WERI-Rb-1 (cell line): Measurements from ENCODE around the gene PLEKHN1.

Source experiments
- DNase-seq: peaks from one replicate; pipeline ENCODE4 v3.0.0-alpha.2; 2020
- H3K27ac ChIP-seq: fragments of 250-450 bp; sonication (Bioruptor Pico); 2 replicates; pipeline ENCODE4 v1.5.1; 2020; ENCODE audit warnings: mild to moderate bottlenecking, moderate library complexity
- H3K27me3 ChIP-seq: fragments of 250-450 bp; sonication (Bioruptor Pico); 2 replicates; pipeline ENCODE4 v1.5.1; 2021; ENCODE audit warnings: mild to moderate bottlenecking, low read depth, moderate library complexity; ENCODE audit not compliant: insufficient read depth, severe bottlenecking
- H3K36me3 ChIP-seq: fragments of 250-450 bp; sonication (Bioruptor Pico); 2 replicates; pipeline ENCODE4 v1.5.1; 2020; ENCODE audit warnings: mild to moderate bottlenecking, moderate library complexity
- H3K4me3 ChIP-seq: 2 replicates; pipeline ENCODE4 v1.5.1; 2011; ENCODE audit warnings: low read depth, mild to moderate bottlenecking, control low read depth, low read length
- H3K9me3 ChIP-seq: fragments of 250-450 bp; sonication (Bioruptor Pico); 2 replicates; pipeline ENCODE4 v1.5.1; 2021; ENCODE audit warnings: mild to moderate bottlenecking, moderate library complexity; ENCODE audit not compliant: severe bottlenecking
- CTCF ChIP-seq: IDR thresholded peaks from 2 replicates; pipeline ENCODE4 v1.5.1; 2011; ENCODE audit warnings: low read depth, mild to moderate bottlenecking, control low read depth, inconsistent platforms, low read length

Gene PLEKHN1

GRCh38 chr1:923991-924655 is 42.2 kb upstream of the PLEKHN1 start:
- Histone ChIP-seq H3K36me3 (peaks cover 12% of the 10 kb centered on the region), H3K9me3 (no peaks in the 10 kb centered on the region), H3K27me3 (no peaks in the 10 kb centered on the region), H3K4me3 (peak overlapping the region; percentile 78), H3K27ac (peak overlapping the region; percentile 68)
- no peak for TF ChIP-seq CTCF
- DNase-seq = no peak

- H3K27ac ChIP-seq = peak overlapping the region; percentile 68
- DNase-seq = peak; percentile 50
- H3K36me3 ChIP-seq = peaks cover 12% of the 10 kb centered on the region
- no peaks in the 10 kb centered on the region for H3K9me3 ChIP-seq
- peak overlapping the region; percentile 78 for H3K4me3 ChIP-seq
- TF ChIP-seq CTCF = no peak
- H3K27me3 ChIP-seq = no peaks in the 10 kb centered on the region
Observed at GRCh38 chr1:924656-925560, 41.4 kb upstream of the PLEKHN1 start.

- TF ChIP-seq CTCF = 0 out of 2 replicates have a peak, but pooled peaks have one; percentile 16
- Histone ChIP-seq H3K27ac (peak overlapping the region; percentile 58; the same call in 1 of the 2 replicates), H3K27me3 (no peaks in the 10 kb centered on the region), H3K9me3 (no peaks in the 10 kb centered on the region), H3K36me3 (peaks cover 21% of the 10 kb centered on the region), H3K4me3 (peak overlapping the region; percentile 78)
- peak; percentile 75 for DNase-seq
Observed at GRCh38 chr1:925561-926421, 40.5 kb upstream of the PLEKHN1 start.

GRCh38 chr1:927234-927633 is 39.0 kb upstream of the PLEKHN1 start:
- no peaks in the 10 kb centered on the region for H3K27me3 ChIP-seq

More at GRCh38 chr1:927234-927633, 39.0 kb upstream of the PLEKHN1 start:
- Histone ChIP-seq H3K4me3 (no peak overlapping the region), H3K36me3 (peaks cover 29% of the 10 kb centered on the region), H3K27ac (no peak overlapping the region), H3K9me3 (no peaks in the 10 kb centered on the region)
- TF ChIP-seq CTCF = no peak
- DNase-seq = no peak
